ENCODE data around the gene PDRG1.

The PDRG1 gene

GRCh38 chr20:31916708-31917107, 35.1 kb downstream of the PDRG1 start:
- H3K4me1 ChIP-seq (ENCODE audit: insufficient read depth, low read length), result no peaks in the 10 kb centered on the region
- peaks cover 3% of the 10 kb centered on the region for H3K27me3 ChIP-seq (ENCODE audit: insufficient read depth, low read length, poor library complexity)
- no peak for ATAC-seq (ENCODE audit: insufficient read depth, low read depth)
- no peak overlapping the region for H3K9ac ChIP-seq (ENCODE audit: low read depth, low read length)
- no peak overlapping the region for H3K4me2 ChIP-seq (ENCODE audit: insufficient read depth, low read length)
- H2AFZ ChIP-seq (ENCODE audit: low read depth, low read length), result no peak overlapping the region
- DNase-seq, result no peak
- TF ChIP-seq CTCF (IDR thresholded peaks at IDR 0.05; ENCODE audit: borderline replicate concordance, extremely low read depth, low read length, poor library complexity, severe bottlenecking) (no peak), EZH2 (IDR thresholded peaks at IDR 0.05; ENCODE audit: borderline replicate concordance, low read depth, low read length, severe bottlenecking) (no peak)
- peaks cover 3% of the 10 kb centered on the region; the same call in 1 of the 2 replicates for H4K20me1 ChIP-seq (ENCODE audit: insufficient read depth, low read length)
- H3K27ac ChIP-seq (ENCODE audit: low read length), result no peak overlapping the region
- H3K9me3 ChIP-seq (ENCODE audit: insufficient read depth, low read length, severe bottlenecking), result no peaks in the 10 kb centered on the region
- no peaks in the 10 kb centered on the region for H3K36me3 ChIP-seq (ENCODE audit: insufficient read depth, low read length)
- no peak overlapping the region for H3K4me3 ChIP-seq (ENCODE audit: low read depth in 1 of 2, low read length in 2 of 2)
- H3K79me2 ChIP-seq (ENCODE audit: insufficient read depth, low read length), result no peaks in the 10 kb centered on the region

- Histone ChIP-seq H3K27ac (ENCODE audit: low read length) (no peak overlapping the region), H3K9me3 (ENCODE audit: insufficient read depth, low read length, severe bottlenecking) (no peaks in the 10 kb centered on the region), H3K4me1 (ENCODE audit: insufficient read depth, low read length) (no peaks in the 10 kb centered on the region), H3K4me3 (ENCODE audit: low read depth in 1 of 2, low read length in 2 of 2) (no peak overlapping the region), H3K9ac (ENCODE audit: low read depth, low read length) (no peak overlapping the region), H3K27me3 (ENCODE audit: insufficient read depth, low read length, poor library complexity) (peaks cover 3% of the 10 kb centered on the region), H3K36me3 (ENCODE audit: insufficient read depth, low read length) (no peaks in the 10 kb centered on the region), H3K79me2 (ENCODE audit: insufficient read depth, low read length) (no peaks in the 10 kb centered on the region), H2AFZ (ENCODE audit: low read depth, low read length) (no peak overlapping the region), H3K4me2 (ENCODE audit: insufficient read depth, low read length) (no peak overlapping the region), H4K20me1 (ENCODE audit: insufficient read depth, low read length) (peaks cover 3% of the 10 kb centered on the region; the same call in 1 of the 2 replicates)
- no peak for TF ChIP-seq CTCF (IDR thresholded peaks at IDR 0.05; ENCODE audit: borderline replicate concordance, extremely low read depth, low read length, poor library complexity, severe bottlenecking)
- TF ChIP-seq EZH2 (IDR thresholded peaks at IDR 0.05; ENCODE audit: borderline replicate concordance, low read depth, low read length, severe bottlenecking), result no peak
- DNase-seq (no peak), ATAC-seq (ENCODE audit: insufficient read depth, low read depth) (no peak)
These were observed 36.2 kb downstream of the PDRG1 start for GRCh38 chr20:31915491-31916280.

GRCh38 chr20:31914170-31914569, 37.7 kb downstream of the PDRG1 start:
- DNase-seq (no peak), ATAC-seq (ENCODE audit: insufficient read depth, low read depth) (no peak)
- no peaks in the 10 kb centered on the region for H3K4me1 ChIP-seq (ENCODE audit: insufficient read depth, low read length)
- H3K9me3 ChIP-seq (ENCODE audit: insufficient read depth, low read length, severe bottlenecking), result no peaks in the 10 kb centered on the region
- no peak overlapping the region for H3K4me3 ChIP-seq (ENCODE audit: low read depth in 1 of 2, low read length in 2 of 2)
- H3K4me2 ChIP-seq (ENCODE audit: insufficient read depth, low read length), result no peak overlapping the region
- TF ChIP-seq CTCF (IDR thresholded peaks at IDR 0.05; ENCODE audit: borderline replicate concordance, extremely low read depth, low read length, poor library complexity, severe bottlenecking) (no peak), EZH2 (IDR thresholded peaks at IDR 0.05; ENCODE audit: borderline replicate concordance, low read depth, low read length, severe bottlenecking) (no peak)
- H3K36me3 ChIP-seq (ENCODE audit: insufficient read depth, low read length), result no peaks in the 10 kb centered on the region
- no peaks in the 10 kb centered on the region for H4K20me1 ChIP-seq (ENCODE audit: insufficient read depth, low read length)
- H2AFZ ChIP-seq (ENCODE audit: low read depth, low read length), result no peak overlapping the region
- H3K27ac ChIP-seq (ENCODE audit: low read length), result no peak overlapping the region
- H3K79me2 ChIP-seq (ENCODE audit: insufficient read depth, low read length), result no peaks in the 10 kb centered on the region
- no peak overlapping the region for H3K9ac ChIP-seq (ENCODE audit: low read depth, low read length)
- H3K27me3 ChIP-seq (ENCODE audit: insufficient read depth, low read length, poor library complexity), result peaks cover 3% of the 10 kb centered on the region
